HFF-Myc (cell line): ENCODE results near the gene RABGAP1.

Source experiments
- DNase-seq: peaks from one replicate; pipeline ENCODE4 v3.0.0-alpha.2; 2011; ENCODE audit warnings: low read depth; ENCODE audit errors: extremely low read depth
- H3K4me3 ChIP-seq: replicated peaks from 2 replicates; pipeline ENCODE4 v1.5.1; 2011; ENCODE audit warnings: low read depth, mild to moderate bottlenecking, control low read depth, low read length
- TF ChIP-seq, protein P1 (sequence below): IDR thresholded peaks from 2 replicates; pipeline ENCODE4 v1.5.1; 2012; ENCODE audit warnings: mild to moderate bottlenecking, low read depth, low read length, control low read depth; ENCODE audit errors: missing control alignments

RABGAP1 gene

DNA sequence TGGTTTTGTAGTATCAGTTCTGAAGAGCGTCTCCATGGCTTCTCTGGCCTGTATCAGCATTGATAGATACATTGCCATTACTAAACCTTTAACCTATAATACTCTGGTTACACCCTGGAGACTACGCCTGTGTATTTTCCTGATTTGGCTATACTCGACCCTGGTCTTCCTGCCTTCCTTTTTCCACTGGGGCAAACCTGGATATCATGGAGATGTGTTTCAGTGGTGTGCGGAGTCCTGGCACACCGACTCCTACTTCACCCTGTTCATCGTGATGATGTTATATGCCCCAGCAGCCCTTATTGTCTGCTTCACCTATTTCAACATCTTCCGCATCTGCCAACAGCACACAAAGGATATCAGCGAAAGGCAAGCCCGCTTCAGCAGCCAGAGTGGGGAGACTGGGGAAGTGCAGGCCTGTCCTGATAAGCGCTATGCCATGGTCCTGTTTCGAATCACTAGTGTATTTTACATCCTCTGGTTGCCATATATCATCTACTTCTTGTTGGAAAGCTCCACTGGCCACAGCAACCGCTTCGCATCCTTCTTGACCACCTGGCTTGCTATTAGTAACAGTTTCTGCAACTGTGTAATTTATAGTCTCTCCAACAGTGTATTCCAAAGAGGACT, 94.2 kb downstream of the RABGAP1 start:
- TF ChIP-seq, protein P1, sequence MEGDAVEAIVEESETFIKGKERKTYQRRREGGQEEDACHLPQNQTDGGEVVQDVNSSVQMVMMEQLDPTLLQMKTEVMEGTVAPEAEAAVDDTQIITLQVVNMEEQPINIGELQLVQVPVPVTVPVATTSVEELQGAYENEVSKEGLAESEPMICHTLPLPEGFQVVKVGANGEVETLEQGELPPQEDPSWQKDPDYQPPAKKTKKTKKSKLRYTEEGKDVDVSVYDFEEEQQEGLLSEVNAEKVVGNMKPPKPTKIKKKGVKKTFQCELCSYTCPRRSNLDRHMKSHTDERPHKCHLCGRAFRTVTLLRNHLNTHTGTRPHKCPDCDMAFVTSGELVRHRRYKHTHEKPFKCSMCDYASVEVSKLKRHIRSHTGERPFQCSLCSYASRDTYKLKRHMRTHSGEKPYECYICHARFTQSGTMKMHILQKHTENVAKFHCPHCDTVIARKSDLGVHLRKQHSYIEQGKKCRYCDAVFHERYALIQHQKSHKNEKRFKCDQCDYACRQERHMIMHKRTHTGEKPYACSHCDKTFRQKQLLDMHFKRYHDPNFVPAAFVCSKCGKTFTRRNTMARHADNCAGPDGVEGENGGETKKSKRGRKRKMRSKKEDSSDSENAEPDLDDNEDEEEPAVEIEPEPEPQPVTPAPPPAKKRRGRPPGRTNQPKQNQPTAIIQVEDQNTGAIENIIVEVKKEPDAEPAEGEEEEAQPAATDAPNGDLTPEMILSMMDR: no peak
- H3K4me3 ChIP-seq: no peak overlapping the region
- DNase-seq: no peak

DNA sequence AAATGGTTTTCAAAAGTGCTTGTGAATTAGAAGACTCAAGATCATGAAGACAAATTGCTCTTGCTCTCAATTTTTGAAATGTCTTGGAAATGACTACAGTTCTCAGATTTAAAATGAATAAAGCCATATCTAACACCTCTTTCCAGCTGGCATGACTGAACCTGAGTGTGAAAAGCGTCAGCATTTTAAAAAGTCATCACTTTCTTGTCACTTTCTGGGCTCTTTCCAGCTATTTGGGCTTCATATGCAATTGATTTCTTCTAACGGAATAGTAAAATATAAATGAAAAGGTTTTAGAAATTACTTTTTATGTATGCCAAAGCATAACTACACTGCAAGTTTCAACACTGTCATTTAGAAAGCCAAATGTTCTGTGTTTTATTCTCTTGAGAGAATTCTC, 95.0 kb downstream of the RABGAP1 start:
- TF ChIP-seq, protein P1: no peak
- no peak for DNase-seq
- H3K4me3 ChIP-seq: no peak overlapping the region

DNA sequence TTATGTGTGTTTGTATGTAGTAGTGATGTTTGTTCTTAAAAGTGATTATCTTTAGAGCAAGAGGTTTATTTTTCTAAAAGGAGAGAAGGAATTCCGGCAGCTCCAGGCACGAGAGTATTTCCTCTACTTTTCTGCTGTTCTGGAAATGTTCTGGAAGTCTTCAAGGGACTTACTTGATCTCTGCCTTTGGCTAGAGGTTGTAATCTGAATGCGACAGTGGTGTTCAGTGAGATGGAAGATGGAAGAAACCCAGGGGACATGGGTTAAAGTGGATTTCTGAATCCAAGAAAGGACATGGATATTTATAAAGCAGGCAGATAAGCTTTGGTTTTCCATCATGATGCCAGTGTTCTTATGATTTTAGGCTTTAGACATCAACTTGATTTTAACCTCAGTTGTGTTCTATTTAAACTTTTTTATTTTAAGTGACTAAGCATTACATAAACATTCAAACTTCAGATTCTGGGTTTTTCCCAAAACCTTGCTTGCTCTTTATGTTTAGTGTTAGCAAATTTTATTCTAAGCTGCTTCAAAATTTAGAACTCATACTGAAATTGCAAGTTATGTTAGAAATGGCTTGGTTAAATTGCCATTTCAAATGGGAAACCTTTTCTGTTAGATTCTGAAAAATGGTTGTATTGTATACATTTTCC, 96.2 kb downstream of the RABGAP1 start:
- DNase-seq: no peak
- TF ChIP-seq, protein P1: no peak
- H3K4me3 ChIP-seq: no peak overlapping the region

DNA sequence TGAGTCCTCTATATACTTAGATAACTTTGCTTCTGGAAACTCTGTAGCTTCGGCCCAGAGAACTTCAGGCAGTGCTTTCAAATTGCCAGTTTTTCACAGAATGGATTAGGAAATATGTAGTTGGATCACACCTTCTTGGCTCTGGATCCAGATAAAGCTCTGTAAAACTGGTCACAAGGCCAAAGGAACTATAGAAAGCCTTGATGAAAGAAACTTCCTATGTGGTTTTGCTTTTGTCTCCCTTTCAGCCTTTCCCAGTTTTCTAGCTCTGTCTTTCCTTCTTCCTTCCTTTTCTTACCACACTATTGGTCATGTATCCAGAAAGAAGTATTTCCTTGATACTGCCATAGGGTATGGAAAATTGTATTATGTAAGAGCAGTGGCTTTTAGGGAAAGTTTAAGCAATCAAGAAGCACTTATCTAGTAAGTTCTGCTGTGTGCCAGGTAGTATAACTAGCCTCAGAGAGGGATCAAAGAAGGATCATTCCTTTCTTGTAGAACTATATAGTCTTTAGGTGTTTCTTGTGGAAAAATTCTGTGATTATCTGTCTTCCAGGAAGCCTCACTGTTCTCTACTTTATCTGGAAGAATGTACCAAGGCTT, 98.9 kb downstream of the RABGAP1 start:
- H3K4me3 ChIP-seq: no peak overlapping the region
- TF ChIP-seq, protein P1: no peak

DNA sequence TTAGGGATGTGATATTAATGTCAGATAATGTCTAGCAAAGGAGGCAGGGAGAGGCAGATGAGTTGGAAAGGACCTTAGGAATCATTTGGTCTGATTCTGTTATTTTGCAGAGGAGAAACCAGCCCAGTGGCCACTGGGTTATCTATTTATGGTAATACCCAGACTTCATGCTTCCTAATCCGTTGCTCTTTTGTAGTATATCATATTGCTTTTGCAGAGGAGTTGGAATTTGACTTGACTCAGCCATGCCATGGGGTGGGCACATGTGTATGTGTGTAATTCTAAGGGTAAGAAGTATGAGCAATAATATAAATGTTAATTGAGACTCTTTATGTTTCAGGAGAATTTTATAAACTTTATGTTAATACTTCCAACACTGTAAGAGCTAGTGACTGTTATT, 100.0 kb downstream of the RABGAP1 start:
- TF ChIP-seq, protein P1: no peak
- no peak overlapping the region for H3K4me3 ChIP-seq
- DNase-seq: no peak

More for the DNA sequence above, 98.9 kb downstream of the RABGAP1 start:
- no peak for DNase-seq

DNA sequence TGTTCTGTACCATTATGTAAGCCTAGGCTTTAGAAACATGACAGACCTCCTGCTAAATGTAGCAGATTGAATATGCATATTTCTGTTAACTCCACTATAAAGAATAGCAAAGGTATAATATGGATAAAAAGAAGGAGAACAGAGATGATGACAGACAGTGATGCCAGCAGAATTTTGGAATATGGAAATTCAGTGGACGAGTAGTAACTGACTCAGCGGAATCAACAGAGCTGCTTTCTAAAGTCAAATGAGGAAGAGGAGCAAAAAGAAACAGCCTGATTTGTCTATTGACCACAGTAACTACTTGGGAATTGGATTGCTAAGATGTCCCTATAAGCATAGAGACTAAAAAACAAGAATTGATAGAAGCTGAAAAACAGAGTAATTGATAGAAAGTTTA, 100.7 kb downstream of the RABGAP1 start:
- H3K4me3 ChIP-seq: no peak overlapping the region
- TF ChIP-seq, protein P1: no peak
- no peak for DNase-seq
